GM23248 (cell line): ENCODE data around the gene MYRF. TPM values are rescaled to one million over a fixed set of nuclear protein-coding genes. Genes with fewer than 3 reads are reported as not detected.

Experiments used
- DNase-seq: peaks from one replicate; pipeline ENCODE4 v3.0.0-alpha.2; 2015
- H2AFZ ChIP-seq: fragments of 200-600 bp; sonication (generic); 2 replicates; pipeline ENCODE4 v1.6.1; 2016; ENCODE audit warnings: antibody characterized with exemption
- H3F3A ChIP-seq: fragments of 200-600 bp; sonication (generic); 2 replicates; pipeline ENCODE4 v1.6.1; 2016; ENCODE audit warnings: mild to moderate bottlenecking, antibody characterized with exemption, mixed run types; ENCODE audit not compliant: insufficient read depth
- H3K27ac ChIP-seq: fragments of 200-600 bp; sonication (generic); 2 replicates; pipeline ENCODE4 v1.5.1; 2016; ENCODE audit warnings: mild to moderate bottlenecking
- H3K27me3 ChIP-seq: fragments of 200-600 bp; sonication (generic); replicated peaks from 2 replicates; pipeline ENCODE4 v1.6.1; 2016; ENCODE audit warnings: mild to moderate bottlenecking; ENCODE audit not compliant: insufficient read depth
- H3K36me3 ChIP-seq: fragments of 200-600 bp; sonication (generic); 2 replicates; pipeline ENCODE4 v1.6.1; 2016; ENCODE audit warnings: low read depth, mild to moderate bottlenecking
- H3K4me1 ChIP-seq: fragments of 200-600 bp; sonication (generic); 2 replicates; pipeline ENCODE4 v1.6.1; 2016; ENCODE audit warnings: mild to moderate bottlenecking; ENCODE audit not compliant: insufficient read depth
- H3K4me2 ChIP-seq: fragments of 200-600 bp; sonication (generic); one replicate; pipeline ENCODE4 v1.6.1; 2016; ENCODE audit warnings: mild to moderate bottlenecking; ENCODE audit not compliant: unreplicated experiment
- H3K4me3 ChIP-seq: fragments of 200-600 bp; sonication (generic); 2 replicates; pipeline ENCODE4 v1.5.1; 2016; ENCODE audit warnings: mild to moderate bottlenecking
- H3K79me2 ChIP-seq: fragments of 200-600 bp; sonication (generic); 2 replicates; pipeline ENCODE4 v1.6.1; 2016; ENCODE audit warnings: mild to moderate bottlenecking; ENCODE audit not compliant: insufficient read depth
- H3K9ac ChIP-seq: fragments of 200-600 bp; sonication (generic); 2 replicates; pipeline ENCODE4 v1.6.1; 2016; ENCODE audit warnings: mild to moderate bottlenecking
- H3K9me2 ChIP-seq: fragments of 200-600 bp; sonication (generic); 2 replicates; pipeline ENCODE4 v1.6.1; 2016; ENCODE audit warnings: mixed run types, mild to moderate bottlenecking, moderate library complexity; ENCODE audit not compliant: insufficient read depth
- H3K9me3 ChIP-seq: fragments of 200-600 bp; sonication (generic); one replicate; pipeline ENCODE4 v1.6.1; 2017; ENCODE audit warnings: low read depth
- H4K20me1 ChIP-seq: fragments of 200-600 bp; sonication (generic); 2 replicates; pipeline ENCODE4 v1.6.0; 2016; ENCODE audit not compliant: insufficient read depth
- EZH2 ChIP-seq: fragments of 200-600 bp; sonication (generic); IDR thresholded peaks from 2 replicates; pipeline ENCODE4 v1.6.1; 2018; ENCODE audit warnings: antibody characterized with exemption, mild to moderate bottlenecking; ENCODE audit not compliant: insufficient read depth, poor library complexity, severe bottlenecking
- EZH2phosphoT487 ChIP-seq: fragments of 200-600 bp; sonication (generic); IDR thresholded peaks from 2 replicates; pipeline ENCODE4 v1.6.1; 2018; ENCODE audit warnings: antibody characterized with exemption, moderate library complexity, mild to moderate bottlenecking, low read depth; ENCODE audit not compliant: insufficient read depth
- WGBS, 2 experiments: methylation state at CpG; one replicate each; pipeline ENCODE4 v1.1.6; 2015 to 2017; ENCODE audit warnings: low lambda C conversion rate in 2 of 2, low coverage in 1 of 2; ENCODE audit errors: missing lambda C conversion rate in 2 of 2; 5-methylcytosine and 5-hydroxymethylcytosine counted together
- in situ Hi-C: fragments of 300-500 bp; cut with MboI; formaldehyde crosslinking; loops from 2 replicates; pipeline ENCODE4 v1.15.0; 2020
- polyA plus RNA-seq: library from polyadenylated mRNA; unstranded; fragments of >200 nt; fragmentation: Nextera tagmentation; extraction: Ambion mirVana; gene quantifications from 2 replicates; pipeline ENCODE4 v1.2.1, GENCODE V29; 2016
- total RNA-seq: library from RNA; depleted of rRNA; stranded (reverse); fragments of >200 nt; shearing (Covaris generic); gene quantifications from 2 replicates; pipeline ENCODE4 v1.2.3, GENCODE V29; 2014

Gene MYRF
- total and polyA plus RNA-seq, 2 experiments from 2014 or later = 0.05 TPM; not detected in 1

DNA sequence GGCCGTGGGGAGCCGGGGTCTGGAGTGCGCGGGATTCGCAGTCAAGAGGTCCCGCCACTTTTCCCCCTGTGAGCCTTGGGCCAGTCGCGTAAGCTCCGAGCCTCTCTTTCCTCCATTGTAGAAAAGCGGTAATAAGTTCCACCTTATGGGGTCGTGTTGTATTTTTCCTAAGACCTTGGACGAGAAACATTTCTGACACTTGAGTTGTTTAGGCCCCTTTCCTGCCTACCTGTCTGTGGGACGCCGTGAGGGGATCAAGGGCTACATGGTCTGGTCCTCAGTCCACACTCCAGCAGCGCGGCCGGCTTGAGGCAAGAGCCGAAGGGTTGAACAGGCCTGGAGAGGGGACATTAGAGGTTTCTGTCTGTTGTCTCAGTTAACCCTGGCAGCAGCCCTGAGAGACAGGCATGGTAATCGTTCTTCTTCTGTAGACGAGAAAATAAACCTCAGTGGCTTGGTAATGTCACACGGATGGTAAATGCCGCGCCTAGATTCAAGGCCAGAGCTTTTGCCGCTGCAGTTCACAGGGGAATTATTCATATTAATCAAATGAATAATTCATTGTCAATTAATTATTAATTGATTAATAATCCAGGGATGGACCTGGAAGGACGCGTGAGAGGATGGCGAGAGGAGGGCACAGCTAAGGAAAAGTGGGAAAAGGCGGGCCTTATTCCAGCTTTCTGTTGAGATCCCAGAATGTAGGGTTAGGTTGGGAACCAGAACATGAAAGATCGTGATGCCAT, 40.8 kb downstream of the MYRF start:
- Histone ChIP-seq H3K9me3 (no peaks in the 10 kb centered on the region), H3K9me2 (no peaks in the 10 kb centered on the region), H3K4me1 (peaks cover 19% of the 10 kb centered on the region; the same call in 1 of the 2 replicates), H3F3A (no peaks in the 10 kb centered on the region), H4K20me1 (no peaks in the 10 kb centered on the region), H3K4me2 (peak overlapping the region; percentile 86), H3K4me3 (peak overlapping the region; percentile 95), H3K9ac (peak overlapping the region; percentile 99), H2AFZ (peak overlapping the region; percentile 88), H3K27ac (peak overlapping the region; percentile 98), H3K27me3 (no peaks in the 10 kb centered on the region), H3K79me2 (peaks cover 81% of the 10 kb centered on the region), H3K36me3 (0 out of 2 replicates have a peak, but pooled peaks cover 12% of the 10 kb centered on the region)
- in situ Hi-C loops = no loop called here
- WGBS, 2 experiments = 2% methylated on average over 27 to 29 of the region's 29 CpGs
- no peak for TF ChIP-seq EZH2
- TF ChIP-seq EZH2phosphoT487 = no peak
- DNase-seq = peak; percentile 32

GRCh38 chr11:61793829-61794204, 41.4 kb downstream of the MYRF start:
- 11 to 12% methylated on average over 3 of the region's 3 CpGs for WGBS, 2 experiments
- peak; percentile 19 for DNase-seq
- Histone ChIP-seq H3K9ac (peak overlapping the region; percentile 99), H3F3A (no peaks in the 10 kb centered on the region), H3K4me3 (peak overlapping the region; percentile 95), H4K20me1 (no peaks in the 10 kb centered on the region), H3K36me3 (0 out of 2 replicates have a peak, but pooled peaks cover 7% of the 10 kb centered on the region), H2AFZ (peak overlapping the region; percentile 88), H3K9me2 (no peaks in the 10 kb centered on the region), H3K27me3 (no peaks in the 10 kb centered on the region), H3K4me2 (peak overlapping the region; percentile 86), H3K4me1 (peaks cover 19% of the 10 kb centered on the region; the same call in 1 of the 2 replicates), H3K27ac (peak overlapping the region; percentile 98; the same call in 1 of the 2 replicates), H3K79me2 (peaks cover 87% of the 10 kb centered on the region), H3K9me3 (no peaks in the 10 kb centered on the region)
- TF ChIP-seq EZH2 = no peak
- TF ChIP-seq EZH2phosphoT487 = no peak
- in situ Hi-C loops = no loop called here

DNA sequence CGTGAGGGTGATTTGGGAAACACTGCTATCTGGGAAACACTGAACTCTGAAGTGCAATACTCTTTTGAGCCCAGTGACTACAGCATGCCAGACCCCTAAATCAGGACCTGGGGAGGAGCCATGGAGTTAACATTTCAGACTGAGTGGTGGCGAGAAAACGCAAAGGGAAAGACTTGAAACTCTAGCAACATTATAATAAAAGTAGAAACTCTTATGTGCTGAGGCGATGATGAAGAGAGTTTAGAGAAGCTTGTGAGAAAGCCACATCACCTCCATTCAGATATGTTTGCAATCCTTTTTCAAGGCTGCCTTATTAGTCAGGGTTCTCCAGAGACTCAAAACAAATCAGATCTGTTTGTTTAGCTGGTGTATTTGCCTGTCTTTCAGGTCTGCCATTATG, 42.1 kb downstream of the MYRF start:
- Histone ChIP-seq H3K4me1 (peaks cover 19% of the 10 kb centered on the region; the same call in 1 of the 2 replicates), H3K9me3 (no peaks in the 10 kb centered on the region), H3F3A (no peaks in the 10 kb centered on the region), H3K4me3 (no peak overlapping the region), H3K36me3 (0 out of 2 replicates have a peak, but pooled peaks cover 2% of the 10 kb centered on the region), H3K4me2 (no peak overlapping the region), H3K79me2 (peaks cover 87% of the 10 kb centered on the region), H3K27me3 (no peaks in the 10 kb centered on the region), H3K27ac (no peak overlapping the region), H4K20me1 (no peaks in the 10 kb centered on the region), H2AFZ (no peak overlapping the region), H3K9ac (no peak overlapping the region), H3K9me2 (no peaks in the 10 kb centered on the region)
- TF ChIP-seq EZH2phosphoT487 = no peak
- no peak for TF ChIP-seq EZH2
- no peak for DNase-seq
- in situ Hi-C loops = no loop called here
- 65% methylated on average over 4 of the region's 4 CpGs for WGBS, 2 experiments

DNA sequence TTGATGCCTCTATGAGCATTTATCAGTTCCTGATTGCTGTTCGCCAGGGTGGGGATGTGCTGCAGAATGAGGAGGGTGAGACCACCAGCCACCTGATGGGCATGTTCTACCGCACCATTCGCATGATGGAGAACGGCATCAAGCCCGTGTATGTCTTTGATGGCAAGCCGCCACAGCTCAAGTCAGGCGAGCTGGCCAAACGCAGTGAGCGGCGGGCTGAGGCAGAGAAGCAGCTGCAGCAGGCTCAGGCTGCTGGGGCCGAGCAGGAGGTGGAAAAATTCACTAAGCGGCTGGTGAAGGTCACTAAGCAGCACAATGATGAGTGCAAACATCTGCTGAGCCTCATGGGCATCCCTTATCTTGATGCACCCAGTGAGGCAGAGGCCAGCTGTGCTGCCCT, 43.0 kb downstream of the MYRF start:
- Histone ChIP-seq H3K36me3 (no peaks in the 10 kb centered on the region), H4K20me1 (no peaks in the 10 kb centered on the region), H3K27me3 (no peaks in the 10 kb centered on the region), H3K4me3 (no peak overlapping the region), H3K9me3 (no peaks in the 10 kb centered on the region), H3K79me2 (peaks cover 86% of the 10 kb centered on the region), H3F3A (no peaks in the 10 kb centered on the region), H3K4me2 (no peak overlapping the region), H3K4me1 (peaks cover 19% of the 10 kb centered on the region; the same call in 1 of the 2 replicates), H3K9me2 (no peaks in the 10 kb centered on the region), H2AFZ (no peak overlapping the region), H3K9ac (no peak overlapping the region), H3K27ac (no peak overlapping the region)
- DNase-seq = no peak
- WGBS, 2 experiments = 85 to 89% methylated on average over 12 of the region's 12 CpGs
- in situ Hi-C loops = no loop called here
- TF ChIP-seq EZH2phosphoT487 (no peak), EZH2 (no peak)
